Retinal pigment epithelial cell (primary cell): ENCODE measurements around the gene SAMM50.

ENCODE experiments used
- DNase-seq: peaks from one replicate; pipeline ENCODE4 v3.0.0-alpha.2; 2010; ENCODE audit warnings: low read depth
- H3K4me3 ChIP-seq: 2 replicates; pipeline ENCODE4 v1.5.1; 2011; ENCODE audit warnings: mild to moderate bottlenecking, low read length, control low read depth, moderate library complexity
- CTCF ChIP-seq: conservative IDR thresholded peaks from 2 replicates; pipeline ENCODE4 v1.5.1; 2011; ENCODE audit warnings: low read depth, low read length, control low read depth, inconsistent platforms

Gene SAMM50

GRCh38 chr22:44030702-44031082 is 75.5 kb downstream of the SAMM50 start:
- DNase-seq: no peak
- no peak overlapping the region for H3K4me3 ChIP-seq
- no peak for TF ChIP-seq CTCF

DNA sequence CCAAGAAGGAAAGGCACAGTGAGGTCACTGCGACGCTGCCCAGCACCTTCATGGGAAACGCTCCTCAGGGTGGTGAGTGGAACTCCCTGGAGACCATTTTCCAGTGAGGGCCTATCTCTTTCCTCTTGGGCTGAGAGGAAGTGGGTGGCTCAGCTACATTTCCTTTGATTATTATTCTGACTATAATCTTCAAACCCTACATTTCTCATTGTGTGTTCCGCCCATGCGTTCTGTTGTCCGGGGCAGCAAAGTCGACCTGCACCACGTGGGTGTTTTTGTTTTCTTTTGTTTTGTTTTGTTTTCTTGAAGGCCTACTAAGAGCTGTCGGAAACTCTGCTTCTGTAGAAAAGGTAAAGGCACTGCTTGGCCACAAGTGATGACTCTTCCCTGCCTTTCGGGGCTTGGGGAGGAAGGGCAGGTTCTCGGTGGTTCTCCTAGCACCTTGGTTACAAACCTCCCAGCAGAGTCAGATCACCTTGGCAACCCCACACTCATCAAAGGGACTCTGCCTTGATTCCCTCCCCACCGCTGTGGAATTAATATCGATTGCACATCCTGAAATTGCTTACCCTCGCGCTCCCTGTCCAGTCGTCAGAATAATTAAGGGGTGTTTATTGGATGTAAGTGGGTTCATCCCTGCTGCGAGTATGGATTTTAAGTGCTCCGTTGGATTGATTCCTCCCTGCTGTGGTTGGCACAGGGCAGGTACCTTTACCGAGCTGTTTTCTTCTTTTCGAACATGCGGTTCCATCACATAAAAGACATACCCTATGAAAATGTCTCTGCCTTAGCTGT is 76.1 kb downstream of the SAMM50 start:
- no peak for DNase-seq
- no peak for TF ChIP-seq CTCF
- no peak overlapping the region for H3K4me3 ChIP-seq

- no peak for DNase-seq
- H3K4me3 ChIP-seq: no peak overlapping the region
- TF ChIP-seq CTCF: no peak
Measured at GRCh38 chr22:44032126-44032730, 77.0 kb downstream of the SAMM50 start.

DNA sequence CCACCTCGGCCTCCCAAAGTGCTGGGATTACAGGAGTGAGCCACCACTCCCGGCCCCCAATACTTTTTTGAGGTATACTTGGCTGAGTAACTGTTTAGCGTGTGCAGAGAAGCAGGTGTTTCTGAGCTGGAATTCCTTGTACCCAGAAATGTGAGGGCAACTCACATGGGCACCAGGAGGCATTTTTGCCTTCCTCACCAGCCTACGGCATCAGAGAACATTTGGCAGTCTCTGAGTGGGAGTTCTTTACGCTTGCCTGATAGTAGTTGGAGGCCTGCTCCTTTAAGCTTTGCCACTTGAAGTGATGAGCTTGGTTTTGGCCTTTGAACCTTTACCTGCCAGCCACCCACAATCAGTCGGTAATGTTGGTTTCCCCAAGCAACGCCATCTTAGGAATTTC is 78.0 kb downstream of the SAMM50 start:
- no peak overlapping the region for H3K4me3 ChIP-seq
- no peak for TF ChIP-seq CTCF

GRCh38 chr22:44033694-44034093 is 78.5 kb downstream of the SAMM50 start:
- TF ChIP-seq CTCF: no peak
- no peak overlapping the region for H3K4me3 ChIP-seq
- no peak for DNase-seq

More for the DNA sequence above, 78.0 kb downstream of the SAMM50 start:
- DNase-seq: no peak

DNA sequence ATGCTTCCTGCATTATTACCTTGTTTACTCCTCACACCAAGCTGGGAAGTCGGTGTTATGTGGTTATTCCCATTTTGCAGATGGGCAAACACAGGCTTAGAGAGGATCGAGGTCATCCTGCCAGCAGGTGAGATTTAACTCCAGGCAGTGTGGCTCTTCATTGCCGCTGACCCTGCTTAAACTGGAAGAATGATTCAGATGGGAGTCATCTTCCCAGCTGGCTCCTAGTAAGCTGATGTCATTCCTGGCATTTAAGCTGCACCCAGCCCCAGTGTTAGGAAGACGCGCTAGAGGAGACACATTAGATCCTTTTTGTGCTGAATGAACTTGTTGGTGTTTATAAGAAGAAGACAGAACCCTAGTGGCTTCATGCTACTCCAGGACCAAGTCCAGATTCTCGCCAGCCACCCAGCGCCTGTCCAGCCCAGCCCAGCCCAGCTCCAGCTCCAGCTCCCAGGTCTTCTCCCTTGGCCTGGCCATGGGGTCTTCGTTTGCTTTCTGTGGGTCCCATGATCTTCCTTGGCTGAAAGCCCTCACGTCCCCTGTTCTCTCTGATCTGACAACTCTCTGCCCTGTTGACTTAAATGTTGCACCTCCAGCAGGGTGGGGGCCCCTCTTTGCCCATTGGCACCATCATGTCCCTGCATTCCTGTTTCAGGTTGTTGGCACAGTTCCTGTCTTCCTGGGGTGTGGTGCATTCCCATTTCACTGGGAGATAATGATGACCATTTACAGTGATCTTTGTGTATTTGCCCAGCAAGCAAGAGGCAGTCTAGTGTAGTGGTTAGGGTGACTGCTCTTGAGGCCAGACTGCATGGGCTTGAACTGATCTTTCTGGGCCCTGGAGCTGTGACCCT is 82.5 kb downstream of the SAMM50 start:
- H3K4me3 ChIP-seq: no peak overlapping the region
- peak; percentile 23 for DNase-seq
- no peak for TF ChIP-seq CTCF
